ENCODE measurements around the gene ZZZ3.

GRCh38 chr1:77709727-77710126 is 27.3 kb upstream of the ZZZ3 start:
- TF ChIP-seq CTCF (IDR thresholded peaks at IDR 0.05) (no peak), EZH2 (IDR thresholded peaks at IDR 0.05; ENCODE audit: borderline replicate concordance, insufficient read depth, low read depth, low read length, poor library complexity, severe bottlenecking) (no peak)

Data from B cell (primary cell).